CD1c-positive myeloid dendritic cell (primary cell): ENCODE data around the gene POLL.
"Not testable (repeated sequence)": the region's sequence is repeated elsewhere in the genome, so short reads cannot be mapped to it uniquely, and the experiment has no call there.

Source experiments
- DNase-seq: peaks from one replicate; pipeline ENCODE4 v3.0.0-alpha.2; 2016; ENCODE audit errors: extremely low spot score

Gene POLL

DNA sequence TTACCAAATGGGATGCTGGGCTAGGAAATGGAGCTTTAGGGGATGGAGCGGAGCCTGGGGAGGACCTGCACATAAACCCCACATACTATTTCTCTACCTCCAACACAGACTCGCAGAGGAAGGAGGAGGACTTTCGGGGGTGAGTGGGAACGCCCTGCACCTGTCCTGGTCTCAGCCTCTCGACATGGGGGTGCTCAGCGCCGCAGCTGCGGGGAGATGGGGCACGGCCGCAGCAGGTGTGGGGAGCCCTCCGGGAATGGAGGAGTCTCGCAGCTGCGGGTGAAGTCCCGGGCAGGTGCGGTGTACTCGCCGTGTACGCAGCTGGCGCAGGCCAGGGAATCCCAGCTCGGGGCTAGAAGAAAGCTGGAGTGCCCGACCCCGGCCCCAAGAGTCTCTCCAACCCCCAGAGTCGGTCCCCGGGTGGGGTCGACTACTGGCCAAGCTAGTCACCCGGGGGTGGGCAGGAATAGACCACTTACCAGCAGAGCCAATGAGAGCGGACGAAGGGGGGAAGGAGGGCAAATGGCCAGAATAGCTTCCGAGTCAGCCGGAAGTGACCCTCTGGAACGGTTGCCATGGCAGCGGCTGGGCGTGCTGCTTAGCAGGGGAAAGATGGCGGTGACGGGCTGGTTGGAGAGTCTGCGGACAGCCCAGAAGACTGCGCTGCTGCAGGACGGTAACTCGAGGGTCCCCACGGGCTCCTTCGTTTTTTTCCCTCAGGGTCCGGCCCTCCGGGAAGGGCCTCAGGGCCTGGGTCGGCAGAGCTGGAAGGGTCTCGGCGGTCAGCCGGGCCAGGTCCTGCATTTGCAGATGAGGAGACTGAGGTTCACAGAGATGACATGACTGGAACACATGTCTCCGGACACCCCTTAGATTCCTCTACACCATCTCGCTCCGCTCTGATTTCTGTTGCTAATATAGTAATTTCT lies at the start of gene POLL, which contains the start of gene DPCD:
Gene POLL (minus strand): TSS at position 533 of the 929 bp plus-strand sequence. CDS start 897 bp downstream, outside the sequence.
Gene DPCD (plus strand): TSS at position 597 of the 929 bp plus-strand sequence. CDS start 16 bp downstream, at position 613.
- DNase-seq: peak; percentile 96

DNA sequence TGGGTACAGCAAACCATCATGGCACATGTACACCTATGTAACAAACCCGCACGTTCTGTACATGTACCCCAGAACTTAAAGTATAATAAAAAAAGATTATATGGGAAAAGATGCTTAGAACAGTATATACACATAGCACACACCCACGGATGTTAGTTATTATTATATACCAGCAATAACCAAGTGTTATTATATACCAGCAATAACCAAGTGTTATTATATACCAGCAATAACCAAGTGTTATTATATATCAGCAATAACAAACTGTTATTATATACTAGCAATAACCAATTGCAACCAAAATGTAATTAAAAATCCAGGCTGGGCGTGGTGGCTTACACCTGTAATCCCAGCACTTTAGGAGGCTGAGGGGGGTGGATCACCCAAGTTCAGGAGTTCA lies 45.5 kb upstream of the POLL start:
- not testable (repeated sequence) for DNase-seq

DNA sequence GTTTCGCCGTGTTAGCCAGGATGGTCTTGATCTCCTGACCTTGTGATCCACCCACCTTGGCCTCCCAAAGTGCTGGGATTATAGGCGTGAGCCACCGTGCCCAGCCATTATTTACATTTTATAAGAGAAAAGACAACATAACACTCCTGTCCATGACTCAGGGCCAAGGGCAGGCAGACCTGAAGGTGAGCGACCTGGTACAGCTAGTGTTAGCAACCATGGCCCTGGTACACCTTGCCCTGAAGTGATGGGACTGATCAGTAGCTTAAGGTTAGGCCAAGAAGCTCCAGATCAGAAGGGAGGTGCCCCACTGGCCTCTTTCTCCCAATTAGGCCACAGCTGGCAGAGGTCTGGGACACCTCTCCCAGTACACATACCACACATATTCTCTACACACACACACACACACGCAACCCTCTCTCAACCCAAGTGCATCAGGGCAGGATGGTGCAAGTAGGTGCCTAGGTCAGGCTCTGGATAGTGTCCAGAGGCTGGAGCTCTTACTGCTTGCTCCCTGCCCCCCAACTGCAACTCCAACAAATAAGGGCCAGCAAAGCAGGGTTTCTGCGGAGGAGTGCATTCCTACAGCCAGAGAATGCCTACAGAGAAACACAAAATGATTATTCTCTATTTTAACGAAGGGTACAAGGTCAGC lies 43.9 kb upstream of the POLL start:
- DNase-seq: no peak

DNA sequence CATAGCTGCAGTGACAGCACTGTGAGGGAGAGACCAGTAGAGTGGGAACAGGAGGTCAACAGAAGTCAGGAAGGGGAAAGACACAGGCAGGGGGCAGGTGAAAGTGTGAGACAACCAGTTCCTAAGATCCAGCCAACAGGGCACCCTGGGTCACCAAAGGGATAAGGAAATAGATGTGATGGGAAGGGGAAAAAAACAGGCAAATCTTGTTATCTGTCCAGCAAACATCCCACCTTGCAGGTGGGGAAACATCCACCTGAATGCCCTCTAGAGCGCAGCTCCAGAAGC lies 42.5 kb upstream of the POLL start:
- no peak for DNase-seq

GRCh38 chr10:101629837-101630632 lies 42.0 kb upstream of the POLL start:
- DNase-seq: no peak

DNA sequence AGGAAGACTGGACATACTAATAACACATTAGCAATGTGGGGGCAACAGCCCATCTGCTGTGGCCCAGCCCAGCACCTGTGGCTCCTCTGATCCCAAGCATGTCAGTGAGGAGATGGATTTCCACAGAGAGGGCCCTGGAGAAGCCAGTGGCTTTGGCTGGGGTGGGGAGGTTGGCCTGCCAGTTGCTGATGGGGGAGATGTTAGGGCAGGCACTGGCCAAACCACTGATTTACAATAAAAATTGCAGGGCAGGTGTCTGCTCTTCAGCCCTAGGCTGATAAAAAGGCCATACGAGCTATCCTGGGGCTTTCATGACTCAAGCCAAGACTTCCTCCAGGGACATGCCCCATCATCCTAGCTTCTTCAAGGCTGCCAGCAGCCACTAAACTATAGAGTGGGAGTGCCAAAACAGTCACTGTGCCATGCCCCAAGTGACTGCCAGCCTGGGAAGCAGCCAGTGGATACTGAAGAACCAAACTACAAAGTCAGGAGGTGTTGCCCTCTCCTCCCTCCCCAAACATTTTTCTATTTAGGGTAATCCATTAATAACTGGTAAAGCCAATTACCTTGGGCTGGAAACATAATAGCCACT lies 37.9 kb upstream of the POLL start:
- no peak for DNase-seq

- DNase-seq: no peak
These were observed 36.6 kb upstream of the POLL start for GRCh38 chr10:101624526-101625102.

DNA sequence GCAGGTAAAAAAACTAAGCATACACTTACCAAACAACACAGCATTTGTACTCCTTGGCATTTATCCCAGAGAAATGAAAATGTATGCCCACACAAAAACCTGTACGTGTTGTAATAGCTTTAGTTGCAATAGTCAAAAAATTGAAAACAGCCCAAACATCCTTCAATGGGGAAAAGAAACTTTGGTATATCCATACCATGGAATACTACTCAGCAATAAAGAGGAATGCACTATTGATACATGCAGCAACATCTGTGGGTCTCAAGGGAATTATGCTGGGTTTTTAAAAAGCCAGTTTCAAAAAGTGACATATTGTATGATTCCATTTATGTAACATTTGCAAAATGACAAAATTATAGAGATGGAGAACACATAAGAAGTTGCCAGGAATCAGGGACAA lies 35.5 kb upstream of the POLL start:
- no peak for DNase-seq

GRCh38 chr10:101619983-101620382 lies 31.9 kb upstream of the POLL start:
- no peak for DNase-seq

DNA sequence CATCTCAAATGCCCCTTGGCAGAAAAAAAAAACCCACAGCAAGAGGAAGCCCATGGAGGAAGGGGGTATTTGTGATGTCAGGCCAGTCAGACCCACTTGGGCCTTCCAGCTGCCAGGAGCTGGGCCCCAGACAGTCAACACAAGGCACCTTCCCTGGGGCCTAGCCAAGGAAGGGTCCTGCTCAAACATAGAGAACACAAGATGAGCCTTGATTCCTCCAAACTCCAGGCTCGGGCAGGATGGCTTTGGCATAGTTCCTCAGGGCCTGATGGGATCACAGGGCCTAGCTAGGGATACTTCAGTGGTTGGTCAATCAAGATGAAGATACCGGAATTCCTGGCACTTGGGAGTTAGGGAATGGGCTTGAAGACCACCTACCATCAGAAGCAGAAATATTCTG lies 30.8 kb upstream of the POLL start:
- DNase-seq: no peak

- no peak for DNase-seq
These were observed 29.9 kb upstream of the POLL start for GRCh38 chr10:101617824-101618568.

DNA sequence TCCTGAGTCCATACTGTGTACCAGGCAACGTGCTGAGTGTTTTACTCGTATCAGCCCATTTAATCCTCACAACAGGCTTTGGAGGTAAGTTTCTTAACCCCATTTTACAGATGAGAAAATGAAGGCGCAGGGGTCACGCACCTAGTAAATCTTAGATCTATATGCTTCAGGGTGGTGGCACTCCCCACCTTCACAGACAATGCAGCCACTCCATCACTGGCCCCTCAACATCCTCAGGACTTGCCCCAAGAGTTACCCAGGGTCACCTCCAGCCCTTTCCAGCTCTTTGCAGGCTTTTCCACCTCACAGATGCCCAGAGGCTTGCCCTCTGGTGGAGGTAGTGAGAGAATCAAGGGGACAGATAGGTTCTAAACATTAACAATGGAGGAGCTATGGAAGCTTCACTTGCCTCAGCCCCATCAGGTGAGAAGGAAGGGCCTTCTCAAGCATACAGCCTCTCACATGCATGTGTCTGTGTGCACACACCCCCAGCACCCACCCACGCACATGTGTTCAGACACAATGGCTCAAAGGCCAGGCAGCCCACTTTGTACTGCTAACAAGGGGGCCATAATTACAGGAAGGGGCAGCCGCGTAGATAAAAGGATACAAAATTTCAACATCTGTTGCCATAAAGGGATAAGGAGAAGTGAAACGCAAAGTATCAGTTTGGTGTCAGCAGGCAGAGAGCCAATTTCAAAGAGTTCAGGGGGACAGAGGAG lies 29.2 kb upstream of the POLL start:
- DNase-seq: peak; percentile 32

DNA sequence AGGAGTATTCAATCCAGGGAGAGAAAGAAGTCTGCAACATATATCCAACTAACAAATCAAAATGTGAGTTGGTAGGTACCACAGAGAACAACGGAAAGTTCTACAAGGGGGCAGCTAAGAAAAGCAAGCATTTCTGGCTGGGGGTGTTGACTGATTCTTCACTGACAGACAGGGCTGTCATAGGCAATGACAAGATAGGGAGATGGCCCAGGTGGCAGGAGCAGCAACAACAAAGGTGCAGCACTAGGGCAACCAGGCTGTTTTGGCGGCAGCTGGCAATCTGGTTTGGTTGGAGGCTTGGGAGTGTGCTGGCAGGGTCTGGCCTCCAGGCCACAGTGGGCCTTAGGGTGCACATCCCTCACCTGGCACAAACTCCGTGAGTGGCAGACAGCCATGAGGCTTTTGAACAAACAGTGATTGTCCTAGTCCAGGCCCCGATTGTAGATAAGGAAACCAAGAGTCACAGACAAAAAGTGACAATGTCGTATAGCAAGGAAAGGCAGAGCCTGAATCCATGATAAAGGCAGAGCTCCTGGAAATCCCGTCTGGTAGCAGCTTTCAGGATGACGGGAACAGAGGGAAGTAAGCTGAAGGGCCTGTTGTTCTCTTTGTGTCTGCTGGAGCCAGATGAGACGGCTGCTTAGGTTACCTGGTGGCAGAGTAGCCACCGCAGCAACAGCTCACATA lies 28.5 kb upstream of the POLL start:
- DNase-seq: no peak

DNA sequence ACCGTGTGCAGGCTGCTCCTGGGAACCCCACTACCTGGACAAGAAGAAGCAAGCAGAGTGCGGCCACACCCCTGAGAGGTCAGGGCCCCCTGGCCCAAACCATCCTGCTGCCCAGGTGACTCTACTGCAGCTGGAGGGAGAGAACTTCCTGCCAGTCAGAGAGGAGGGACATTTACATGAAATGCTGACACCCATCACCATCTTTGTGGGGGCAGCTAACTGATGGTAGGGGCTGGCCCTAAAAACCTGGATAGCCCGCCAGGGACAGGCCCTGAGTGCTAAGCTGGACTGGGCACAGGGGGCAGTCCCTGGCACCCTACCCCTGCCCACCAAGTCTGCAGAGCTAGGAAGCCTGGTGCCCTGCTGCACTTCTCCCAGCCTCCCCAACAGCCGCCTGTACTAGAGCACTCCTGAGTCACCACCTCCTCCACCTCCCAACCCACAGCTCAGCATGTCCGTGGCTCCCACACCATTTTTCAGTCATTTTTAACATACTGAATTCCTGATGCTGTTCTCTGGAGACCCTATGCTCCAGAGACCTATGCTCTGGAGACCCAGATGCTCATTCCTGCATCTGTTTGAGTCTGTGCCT lies 27.6 kb upstream of the POLL start:
- no peak for DNase-seq

DNA sequence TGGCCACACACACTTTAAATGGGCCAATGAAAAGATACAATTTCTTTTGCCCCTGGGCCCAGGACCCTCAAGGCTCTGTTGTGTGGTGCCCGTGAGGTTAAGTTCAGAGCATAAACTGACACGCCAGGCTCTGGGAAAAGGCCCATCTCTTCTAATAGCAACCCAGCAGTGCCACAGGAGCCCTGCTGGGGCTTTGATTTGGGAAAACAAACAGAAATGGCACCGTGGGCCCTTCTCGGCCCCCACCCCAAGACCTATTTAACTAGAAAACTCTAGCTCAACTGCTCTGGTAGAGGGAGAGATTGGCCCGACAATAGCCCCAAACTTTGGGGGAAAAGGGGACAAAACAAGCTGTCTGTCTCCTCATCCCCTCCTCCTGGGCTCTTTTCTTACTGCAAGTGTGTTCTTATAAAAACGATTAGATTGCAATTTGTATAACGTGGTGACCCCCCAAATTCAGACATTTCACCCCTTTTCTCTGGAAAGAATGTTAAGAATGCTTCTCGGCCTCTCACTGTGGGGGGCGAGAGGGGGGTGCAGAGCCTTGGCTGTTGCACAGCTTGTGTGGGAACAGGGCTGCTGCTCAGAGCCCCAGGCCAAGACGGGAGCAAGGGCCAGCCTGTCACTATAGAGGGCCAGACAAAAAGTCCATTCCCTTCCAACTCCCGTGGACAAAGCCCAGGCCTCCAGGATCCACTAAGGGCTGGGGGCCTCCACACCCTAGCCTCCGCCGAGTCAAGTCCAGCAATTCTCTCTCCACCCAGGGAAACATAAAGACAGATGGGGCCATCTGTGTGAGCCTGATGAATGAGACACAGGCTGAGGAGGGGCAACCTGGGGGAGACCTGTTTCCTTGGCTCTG lies 26.8 kb upstream of the POLL start:
- DNase-seq: no peak

- no peak for DNase-seq
These were observed 25.6 kb upstream of the POLL start for GRCh38 chr10:101613646-101614045.

DNA sequence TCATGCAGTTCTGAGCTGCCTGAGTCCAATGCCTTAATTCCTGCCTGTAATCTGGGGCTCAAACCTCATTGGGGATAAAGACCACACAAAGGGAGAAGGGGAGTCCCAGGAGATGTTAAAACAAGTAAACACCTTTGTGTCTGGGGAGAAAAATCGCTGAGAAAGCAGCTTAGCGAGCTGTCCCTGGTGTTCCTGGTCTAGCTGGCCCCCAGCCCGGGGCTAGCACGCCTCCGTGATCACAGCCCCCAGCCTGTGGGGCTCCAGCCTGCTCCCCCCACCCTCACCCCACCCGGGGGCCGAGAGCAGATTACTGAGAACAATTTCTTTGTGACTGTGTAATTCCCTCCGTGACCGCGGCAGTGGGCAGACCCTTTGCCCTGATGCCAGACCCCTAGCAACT lies 24.8 kb upstream of the POLL start:
- no peak for DNase-seq

GRCh38 chr10:101612086-101612485 lies 24.0 kb upstream of the POLL start:
- no peak for DNase-seq
